ENCODE measurements around the gene HNRNPUL2.
A peak's percentile ranks its signal among the peaks of the same experiment; 100 is the strongest.

Gene HNRNPUL2

DNA sequence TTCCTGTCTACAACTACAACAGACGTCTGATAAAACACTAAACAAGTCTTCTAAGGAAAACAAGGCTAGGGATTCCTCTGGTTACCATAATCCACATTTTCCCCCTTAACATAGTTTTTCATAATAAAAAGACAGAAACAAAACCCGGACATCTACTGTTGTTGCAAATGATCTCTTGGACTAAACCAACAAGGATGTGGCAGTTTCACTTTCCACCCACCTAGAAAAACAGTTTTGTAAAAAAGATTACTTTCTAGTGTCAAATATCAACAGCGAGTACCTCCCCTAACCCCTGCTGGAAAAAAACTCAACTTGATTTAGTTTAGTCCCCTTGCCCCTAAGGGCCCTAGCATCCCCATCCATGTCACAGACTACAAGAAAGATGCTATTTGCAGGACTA lies 14.4 kb downstream of the HNRNPUL2 start:
- Histone ChIP-seq H3K9me2 (ENCODE audit: low read depth, low read length) (no peaks in the 10 kb centered on the region), H3F3A (ENCODE audit: insufficient read depth, low read length) (peaks cover 12% of the 10 kb centered on the region; the same call in 1 of the 2 replicates), H2AFZ (ENCODE audit: low read length) (no peak overlapping the region), H3K27me3 (ENCODE audit: insufficient read depth, low read length) (no peaks in the 10 kb centered on the region), H3K4me2 (ENCODE audit: low read length) (no peak overlapping the region), H3K27ac (ENCODE audit: low read depth, low read length, poor library complexity, severe bottlenecking) (peak overlapping the region; percentile 45), H3K4me1 (ENCODE audit: insufficient read depth, low read length, severe bottlenecking) (peaks cover 30% of the 10 kb centered on the region), H4K20me1 (ENCODE audit: insufficient read depth, low read length) (no peaks in the 10 kb centered on the region), H3K9me3 (ENCODE audit: low read length) (no peaks in the 10 kb centered on the region), H3K79me2 (ENCODE audit: insufficient read depth, low read length) (no peaks in the 10 kb centered on the region), H3K4me3 (ENCODE audit: low read depth, low read length, poor library complexity, severe bottlenecking) (no peak overlapping the region), H3K9ac (ENCODE audit: low read length) (no peak overlapping the region), H3K36me3 (ENCODE audit: insufficient read depth, low read length) (peaks cover 78% of the 10 kb centered on the region)
- no peak for TF ChIP-seq EZH2 (IDR thresholded peaks at IDR 0.05; ENCODE audit: borderline replicate concordance, low read length)
- TF ChIP-seq, protein P1, sequence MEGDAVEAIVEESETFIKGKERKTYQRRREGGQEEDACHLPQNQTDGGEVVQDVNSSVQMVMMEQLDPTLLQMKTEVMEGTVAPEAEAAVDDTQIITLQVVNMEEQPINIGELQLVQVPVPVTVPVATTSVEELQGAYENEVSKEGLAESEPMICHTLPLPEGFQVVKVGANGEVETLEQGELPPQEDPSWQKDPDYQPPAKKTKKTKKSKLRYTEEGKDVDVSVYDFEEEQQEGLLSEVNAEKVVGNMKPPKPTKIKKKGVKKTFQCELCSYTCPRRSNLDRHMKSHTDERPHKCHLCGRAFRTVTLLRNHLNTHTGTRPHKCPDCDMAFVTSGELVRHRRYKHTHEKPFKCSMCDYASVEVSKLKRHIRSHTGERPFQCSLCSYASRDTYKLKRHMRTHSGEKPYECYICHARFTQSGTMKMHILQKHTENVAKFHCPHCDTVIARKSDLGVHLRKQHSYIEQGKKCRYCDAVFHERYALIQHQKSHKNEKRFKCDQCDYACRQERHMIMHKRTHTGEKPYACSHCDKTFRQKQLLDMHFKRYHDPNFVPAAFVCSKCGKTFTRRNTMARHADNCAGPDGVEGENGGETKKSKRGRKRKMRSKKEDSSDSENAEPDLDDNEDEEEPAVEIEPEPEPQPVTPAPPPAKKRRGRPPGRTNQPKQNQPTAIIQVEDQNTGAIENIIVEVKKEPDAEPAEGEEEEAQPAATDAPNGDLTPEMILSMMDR (IDR thresholded peaks at IDR 0.05; ENCODE audit: low read length): no peak

DNA sequence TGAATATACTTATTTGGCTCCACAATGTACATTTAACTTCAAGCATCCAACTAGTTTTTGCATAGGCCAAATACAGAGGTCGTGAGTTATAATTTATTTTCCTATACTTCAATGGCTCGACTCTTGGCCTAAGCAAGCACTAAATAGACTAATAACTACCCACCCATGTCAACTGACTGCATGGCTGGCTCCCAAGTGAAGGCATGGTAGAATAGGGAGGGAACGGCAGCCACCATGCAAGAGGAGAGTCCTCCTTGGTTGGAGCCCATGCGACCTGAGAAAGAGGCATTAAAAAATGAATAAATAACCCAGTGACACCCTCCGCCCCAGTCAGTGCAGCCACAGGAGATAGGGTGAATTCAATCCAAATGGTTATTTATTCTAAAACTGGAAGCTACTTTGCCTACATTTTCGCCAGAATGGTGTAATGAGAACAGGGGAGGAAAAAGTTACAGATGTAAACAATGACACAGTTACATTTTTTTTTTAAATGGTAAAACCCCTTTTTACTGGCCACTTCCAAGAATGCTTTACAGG lies 14.9 kb downstream of the HNRNPUL2 start:
- Histone ChIP-seq H3K79me2 (ENCODE audit: insufficient read depth, low read length) (no peaks in the 10 kb centered on the region), H3K9me2 (ENCODE audit: low read depth, low read length) (no peaks in the 10 kb centered on the region), H3K36me3 (ENCODE audit: insufficient read depth, low read length) (peaks cover 74% of the 10 kb centered on the region), H3K4me1 (ENCODE audit: insufficient read depth, low read length, severe bottlenecking) (peaks cover 35% of the 10 kb centered on the region), H2AFZ (ENCODE audit: low read length) (no peak overlapping the region), H3K4me3 (ENCODE audit: low read depth, low read length, poor library complexity, severe bottlenecking) (no peak overlapping the region), H3K27ac (ENCODE audit: low read depth, low read length, poor library complexity, severe bottlenecking) (peak overlapping the region; percentile 45), H3K9me3 (ENCODE audit: low read length) (no peaks in the 10 kb centered on the region), H3F3A (ENCODE audit: insufficient read depth, low read length) (peaks cover 18% of the 10 kb centered on the region; the same call in 1 of the 2 replicates), H3K9ac (ENCODE audit: low read length) (no peak overlapping the region), H4K20me1 (ENCODE audit: insufficient read depth, low read length) (no peaks in the 10 kb centered on the region), H3K27me3 (ENCODE audit: insufficient read depth, low read length) (no peaks in the 10 kb centered on the region), H3K4me2 (ENCODE audit: low read length) (no peak overlapping the region)
- TF ChIP-seq, protein P1 (IDR thresholded peaks at IDR 0.05; ENCODE audit: low read length): no peak
- TF ChIP-seq EZH2 (IDR thresholded peaks at IDR 0.05; ENCODE audit: borderline replicate concordance, low read length): no peak

DNA sequence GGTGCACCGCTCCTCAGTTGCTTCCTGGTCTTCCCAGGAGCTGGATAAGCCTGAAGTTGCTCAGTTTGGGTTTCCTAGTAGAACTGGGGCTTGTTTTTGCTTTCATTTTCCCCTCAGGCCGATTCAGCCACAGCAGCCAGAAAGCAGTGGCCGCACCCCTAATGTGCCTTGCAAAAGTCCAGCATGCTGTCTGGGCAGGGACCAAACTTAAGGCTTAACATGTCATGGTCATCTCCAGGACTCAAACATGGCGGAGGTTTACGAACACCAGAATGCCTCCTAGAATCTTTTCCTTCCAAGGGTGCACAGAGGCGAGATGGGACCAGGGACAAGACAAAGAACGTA lies 17.3 kb downstream of the HNRNPUL2 start:
- Histone ChIP-seq H4K20me1 (ENCODE audit: insufficient read depth, low read length) (no peaks in the 10 kb centered on the region), H3K9me3 (ENCODE audit: low read length) (no peaks in the 10 kb centered on the region), H3K36me3 (ENCODE audit: insufficient read depth, low read length) (peaks cover 58% of the 10 kb centered on the region), H3F3A (ENCODE audit: insufficient read depth, low read length) (peaks cover 19% of the 10 kb centered on the region; the same call in 1 of the 2 replicates), H3K27me3 (ENCODE audit: insufficient read depth, low read length) (no peaks in the 10 kb centered on the region), H3K4me1 (ENCODE audit: insufficient read depth, low read length, severe bottlenecking) (peaks cover 53% of the 10 kb centered on the region), H2AFZ (ENCODE audit: low read length) (no peak overlapping the region), H3K4me3 (ENCODE audit: low read depth, low read length, poor library complexity, severe bottlenecking) (peak overlapping the region; percentile 63), H3K4me2 (ENCODE audit: low read length) (peak overlapping the region; percentile 90), H3K79me2 (ENCODE audit: insufficient read depth, low read length) (no peaks in the 10 kb centered on the region), H3K9me2 (ENCODE audit: low read depth, low read length) (no peaks in the 10 kb centered on the region), H3K27ac (ENCODE audit: low read depth, low read length, poor library complexity, severe bottlenecking) (peak overlapping the region; percentile 92), H3K9ac (ENCODE audit: low read length) (peak overlapping the region; percentile 79)
- TF ChIP-seq, protein P1 (IDR thresholded peaks at IDR 0.05; ENCODE audit: low read length): no peak
- TF ChIP-seq EZH2 (IDR thresholded peaks at IDR 0.05; ENCODE audit: borderline replicate concordance, low read length): no peak

Data from OCI-LY1 (cell line).